NT2/D1 (cell line): ENCODE results near the gene ZNF627.

ENCODE experiments used
- DNase-seq: peaks from one replicate; pipeline ENCODE4 v3.0.0-alpha.2; 2011; ENCODE audit warnings: low read depth, low spot score
- H3K27me3 ChIP-seq: 2 replicates; pipeline ENCODE4 v1.6.0; 2011; ENCODE audit warnings: mild to moderate bottlenecking; ENCODE audit not compliant: insufficient read length, insufficient read depth
- H3K36me3 ChIP-seq: 2 replicates; pipeline ENCODE4 v1.6.1; 2011; ENCODE audit warnings: mild to moderate bottlenecking, low read length, mixed read lengths; ENCODE audit not compliant: insufficient read depth, insufficient read length
- H3K4me1 ChIP-seq: 2 replicates; pipeline ENCODE4 v1.5.1; 2011; ENCODE audit not compliant: insufficient read depth, insufficient read length
- H3K4me3 ChIP-seq: 2 replicates; pipeline ENCODE4 v1.5.1; 2011; ENCODE audit warnings: low read depth; ENCODE audit not compliant: insufficient read length
- H3K9ac ChIP-seq: 2 replicates; pipeline ENCODE4 v1.6.0; 2011; ENCODE audit warnings: low read depth; ENCODE audit not compliant: insufficient read length
- H3K9me3 ChIP-seq: 2 replicates; pipeline ENCODE4 v1.5.1; 2011; ENCODE audit warnings: mild to moderate bottlenecking, low read length; ENCODE audit not compliant: insufficient read depth
- SUZ12 ChIP-seq: IDR thresholded peaks from 2 replicates; pipeline ENCODE4 v1.6.1; 2011; ENCODE audit not compliant: insufficient read length, insufficient read depth; ENCODE audit errors: extremely low read depth
- YY1 ChIP-seq: IDR thresholded peaks from 2 replicates; pipeline ENCODE4 v1.6.1; 2011; ENCODE audit not compliant: insufficient read length, insufficient read depth
- ZNF274 ChIP-seq: IDR thresholded peaks from 2 replicates; pipeline ENCODE4 v1.6.1; 2011; ENCODE audit warnings: mild to moderate bottlenecking, low read depth, low read length

Gene ZNF627

GRCh38 chr19:11639602-11640471 lies 42.6 kb downstream of the ZNF627 start:
- Histone ChIP-seq H3K36me3 (peaks cover 3% of the 10 kb centered on the region), H3K9me3 (no peaks in the 10 kb centered on the region), H3K9ac (peak overlapping the region; percentile 86), H3K4me3 (peak overlapping the region; percentile 91), H3K27me3 (no peaks in the 10 kb centered on the region), H3K4me1 (no peaks in the 10 kb centered on the region)
- TF ChIP-seq YY1 = no peak
- TF ChIP-seq ZNF274 = no peak
- no peak for TF ChIP-seq SUZ12
- peak; percentile 96 for DNase-seq

GRCh38 chr19:11641244-11641643 lies 44.0 kb downstream of the ZNF627 start:
- H3K27me3 ChIP-seq = no peaks in the 10 kb centered on the region
- no peaks in the 10 kb centered on the region for H3K9me3 ChIP-seq
- H3K36me3 ChIP-seq = peaks cover 3% of the 10 kb centered on the region
- no peak overlapping the region for H3K4me3 ChIP-seq
- H3K9ac ChIP-seq = no peak overlapping the region
- TF ChIP-seq ZNF274 (no peak), YY1 (no peak)
- no peaks in the 10 kb centered on the region for H3K4me1 ChIP-seq
- DNase-seq = no peak

GRCh38 chr19:11642902-11643301 lies 45.6 kb downstream of the ZNF627 start:
- Histone ChIP-seq H3K4me1 (no peaks in the 10 kb centered on the region), H3K9ac (no peak overlapping the region), H3K27me3 (no peaks in the 10 kb centered on the region), H3K36me3 (peaks cover 3% of the 10 kb centered on the region), H3K4me3 (no peak overlapping the region), H3K9me3 (no peaks in the 10 kb centered on the region)
- TF ChIP-seq YY1 = no peak
- no peak for TF ChIP-seq SUZ12
- no peak for TF ChIP-seq ZNF274
- DNase-seq = no peak

GRCh38 chr19:11649941-11650340 lies 52.7 kb downstream of the ZNF627 start:
- Histone ChIP-seq H3K4me1 (no peaks in the 10 kb centered on the region), H3K9me3 (peaks cover 45% of the 10 kb centered on the region), H3K36me3 (peaks cover 33% of the 10 kb centered on the region), H3K4me3 (no peak overlapping the region), H3K27me3 (no peaks in the 10 kb centered on the region), H3K9ac (no peak overlapping the region)
- TF ChIP-seq ZNF274 (no peak), YY1 (no peak), SUZ12 (no peak)
- DNase-seq = no peak

- Histone ChIP-seq H3K9me3 (peaks cover 45% of the 10 kb centered on the region), H3K9ac (no peak overlapping the region), H3K36me3 (peaks cover 40% of the 10 kb centered on the region), H3K4me3 (no peak overlapping the region), H3K27me3 (no peaks in the 10 kb centered on the region), H3K4me1 (no peaks in the 10 kb centered on the region)
- no peak for DNase-seq
- TF ChIP-seq YY1 = no peak
- TF ChIP-seq ZNF274 = peak; percentile 57
These were observed 53.8 kb downstream of the ZNF627 start for GRCh38 chr19:11651062-11651461.

GRCh38 chr19:11652056-11652455 lies 54.8 kb downstream of the ZNF627 start:
- DNase-seq = no peak
- Histone ChIP-seq H3K9me3 (peaks cover 45% of the 10 kb centered on the region), H3K9ac (no peak overlapping the region), H3K36me3 (peaks cover 40% of the 10 kb centered on the region), H3K4me1 (no peaks in the 10 kb centered on the region), H3K4me3 (no peak overlapping the region), H3K27me3 (no peaks in the 10 kb centered on the region)
- TF ChIP-seq ZNF274 (no peak), SUZ12 (no peak)

- H3K36me3 ChIP-seq = peaks cover 40% of the 10 kb centered on the region
- no peak for DNase-seq
- no peak for TF ChIP-seq YY1
- no peak for TF ChIP-seq SUZ12
- no peak for TF ChIP-seq ZNF274
- H3K27me3 ChIP-seq = no peaks in the 10 kb centered on the region
- no peak overlapping the region for H3K4me3 ChIP-seq
- H3K4me1 ChIP-seq = no peaks in the 10 kb centered on the region
- no peak overlapping the region for H3K9ac ChIP-seq
- peaks cover 47% of the 10 kb centered on the region for H3K9me3 ChIP-seq
These were observed 55.2 kb downstream of the ZNF627 start for GRCh38 chr19:11652492-11652891.
